Stomach (tissue), 4 donors: ENCODE measurements around the gene R3HDM2.

ENCODE experiments used
- POLR2A ChIP-seq, 4 donors: fragments of 450-650 bp; IDR thresholded peaks; one replicate each; pipeline ENCODE4 v1.6.1; 2016; ENCODE audit warnings: antibody characterized with exemption in 4 of 4, control low read depth in 2 of 4, mild to moderate bottlenecking in 1 of 4, moderate library complexity in 1 of 4
- POLR2AphosphoS5 ChIP-seq, 3 donors: sonication (generic); formaldehyde crosslinking; IDR thresholded peaks; one replicate each; pipeline ENCODE4 v1.6.1; 2016; ENCODE audit warnings: antibody characterized with exemption in 3 of 3

DNA sequence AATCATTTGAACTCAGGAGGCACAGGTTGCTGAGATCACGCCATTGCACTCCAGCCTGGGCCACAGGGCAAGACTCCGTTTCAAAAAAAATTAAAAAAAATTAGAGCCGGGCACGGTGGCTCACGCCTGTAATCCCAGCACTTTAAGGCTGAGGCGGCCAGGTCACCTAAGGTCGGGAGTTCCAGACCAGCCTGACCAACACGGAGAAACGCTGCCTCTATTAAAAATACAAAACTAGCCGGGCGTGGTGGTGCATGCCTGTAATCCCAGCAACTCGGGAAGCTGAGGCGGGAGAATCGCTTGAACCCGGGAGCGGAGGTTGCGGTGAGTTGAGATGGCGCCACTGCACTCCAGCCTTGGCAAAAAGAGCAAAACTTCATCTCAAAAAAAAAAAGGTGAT, 35.7 kb downstream of the R3HDM2 start:
- TF ChIP-seq POLR2A (IDR thresholded peaks at IDR 0.05) (no peak), POLR2AphosphoS5 (IDR thresholded peaks at IDR 0.05) (no peak)
